ENCODE results near the gene NUDT4. TPM values are rescaled to one million over a fixed set of nuclear protein-coding genes. Genes with fewer than 3 reads are reported as not detected.
"Not testable (repeated sequence)": the region's sequence is repeated elsewhere in the genome, so short reads cannot be mapped to it uniquely, and the experiment has no call there.

The NUDT4 gene
- total and polyA plus RNA-seq, 8 donors = 46.6 to 126 (median 117) TPM

DNA sequence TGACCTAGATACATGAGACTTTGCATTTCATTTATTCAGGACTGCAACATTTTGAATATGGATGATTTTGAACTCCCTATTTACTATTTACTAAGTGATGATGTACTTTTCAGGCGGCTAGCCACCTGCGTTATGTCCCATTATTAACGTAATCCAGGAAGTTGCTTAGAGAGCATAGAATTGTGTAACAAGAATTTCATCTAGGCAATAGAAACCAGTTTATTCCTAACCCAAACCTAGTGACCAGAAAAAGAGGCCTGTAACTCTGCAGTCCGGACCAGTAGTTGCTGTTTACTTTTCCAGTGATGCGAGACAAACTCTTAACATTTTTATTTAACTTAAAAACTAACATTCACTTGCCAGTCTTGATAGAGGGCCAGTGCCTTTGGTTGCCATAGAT, 12.3 kb downstream of the NUDT4 start:
- TF ChIP-seq, protein P1, sequence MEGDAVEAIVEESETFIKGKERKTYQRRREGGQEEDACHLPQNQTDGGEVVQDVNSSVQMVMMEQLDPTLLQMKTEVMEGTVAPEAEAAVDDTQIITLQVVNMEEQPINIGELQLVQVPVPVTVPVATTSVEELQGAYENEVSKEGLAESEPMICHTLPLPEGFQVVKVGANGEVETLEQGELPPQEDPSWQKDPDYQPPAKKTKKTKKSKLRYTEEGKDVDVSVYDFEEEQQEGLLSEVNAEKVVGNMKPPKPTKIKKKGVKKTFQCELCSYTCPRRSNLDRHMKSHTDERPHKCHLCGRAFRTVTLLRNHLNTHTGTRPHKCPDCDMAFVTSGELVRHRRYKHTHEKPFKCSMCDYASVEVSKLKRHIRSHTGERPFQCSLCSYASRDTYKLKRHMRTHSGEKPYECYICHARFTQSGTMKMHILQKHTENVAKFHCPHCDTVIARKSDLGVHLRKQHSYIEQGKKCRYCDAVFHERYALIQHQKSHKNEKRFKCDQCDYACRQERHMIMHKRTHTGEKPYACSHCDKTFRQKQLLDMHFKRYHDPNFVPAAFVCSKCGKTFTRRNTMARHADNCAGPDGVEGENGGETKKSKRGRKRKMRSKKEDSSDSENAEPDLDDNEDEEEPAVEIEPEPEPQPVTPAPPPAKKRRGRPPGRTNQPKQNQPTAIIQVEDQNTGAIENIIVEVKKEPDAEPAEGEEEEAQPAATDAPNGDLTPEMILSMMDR (IDR thresholded peaks at IDR 0.05) = no peak
- H3K36me3 ChIP-seq = peaks cover 0 to 5% of the 10 kb centered on the region in 2 donors
- peaks cover 9 to 45% of the 10 kb centered on the region in 2 donors for H3K4me1 ChIP-seq
- no peaks in the 10 kb centered on the region for H3K27me3 ChIP-seq
- ATAC-seq (peak; percentile 82), DNase-seq (no peak)
- H3K4me3 ChIP-seq = no peak overlapping the region
- H3K27ac ChIP-seq = peak overlapping the region in 1 of 2 donors; percentile 30
- H3K9me3 ChIP-seq = no peaks in the 10 kb centered on the region
- intact Hi-C loops (cut with DNase I) = no loop called here

DNA sequence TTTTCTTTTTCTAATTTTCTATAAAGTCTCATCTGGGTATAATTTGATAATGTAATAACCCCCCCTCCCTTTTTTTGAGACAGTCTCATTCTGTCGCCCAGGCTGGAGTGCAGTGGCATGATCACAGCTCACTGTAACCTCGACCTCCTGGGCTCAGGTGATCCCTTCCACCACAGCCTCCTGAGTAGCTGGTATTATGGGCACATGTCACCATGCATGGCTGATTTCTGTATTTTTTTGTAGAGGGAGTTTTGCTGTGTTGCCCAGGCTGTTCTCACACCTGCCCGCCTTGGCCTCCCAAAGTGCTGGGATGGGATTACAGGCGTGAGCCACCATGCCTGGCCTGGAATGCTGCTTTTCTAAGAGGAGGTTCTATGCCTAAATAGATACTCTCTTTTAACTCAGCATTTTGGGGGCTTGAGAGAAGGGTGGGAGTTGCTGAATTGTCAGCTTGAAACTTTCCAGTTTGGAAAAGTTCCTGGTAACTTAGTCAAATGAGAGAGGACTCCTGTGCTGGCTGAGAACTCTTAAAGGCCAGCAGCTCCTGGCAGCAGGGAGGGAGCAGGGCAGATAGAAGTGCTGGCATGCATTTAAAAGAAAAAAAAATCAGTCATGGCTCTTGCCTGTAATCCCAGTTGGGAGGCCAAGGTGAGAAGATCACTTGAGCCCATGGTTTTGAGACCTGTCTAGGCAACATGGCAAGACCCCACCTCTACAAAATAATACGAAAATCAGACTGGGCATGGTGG, 13.0 kb downstream of the NUDT4 start:
- peak; percentile 66 for ATAC-seq
- Histone ChIP-seq H3K27ac (peak overlapping the region; percentile 21 to 30), H3K4me1 (peaks cover 9 to 45% of the 10 kb centered on the region in 2 donors), H3K9me3 (no peaks in the 10 kb centered on the region), H3K27me3 (no peaks in the 10 kb centered on the region), H3K4me3 (no peak overlapping the region), H3K36me3 (peaks cover 0 to 12% of the 10 kb centered on the region in 2 donors)
- TF ChIP-seq, protein P1 (IDR thresholded peaks at IDR 0.05) = no peak
- intact Hi-C loops (cut with DNase I) = no loop called here
- no peak for DNase-seq

DNA sequence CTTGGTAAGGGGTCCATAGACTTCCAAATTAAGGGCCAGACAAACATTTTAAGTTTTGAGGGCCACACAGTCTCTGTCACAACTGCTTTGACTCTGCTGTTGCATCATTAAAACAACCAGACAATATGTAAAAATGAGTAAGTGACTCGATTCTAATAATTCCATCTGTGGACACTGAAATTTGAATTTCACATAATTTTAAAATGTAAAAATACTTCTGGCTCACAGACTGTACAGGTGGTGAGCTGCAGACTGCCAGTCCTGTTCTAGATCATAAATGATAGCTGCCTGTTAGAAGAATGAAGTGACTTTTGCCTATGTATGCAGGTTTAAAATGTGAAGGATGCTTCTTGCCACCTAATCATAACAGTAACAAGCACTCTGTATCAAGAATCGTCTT, 15.7 kb downstream of the NUDT4 start:
- TF ChIP-seq, protein P1 (IDR thresholded peaks at IDR 0.05) = no peak
- peaks cover 9 to 28% of the 10 kb centered on the region in 2 donors for H3K4me1 ChIP-seq
- no peak overlapping the region for H3K27ac ChIP-seq
- intact Hi-C loops (cut with DNase I) = no loop called here
- no peak for DNase-seq
- no peak overlapping the region for H3K4me3 ChIP-seq
- peaks cover 0 to 37% of the 10 kb centered on the region in 2 donors for H3K36me3 ChIP-seq
- H3K27me3 ChIP-seq = no peaks in the 10 kb centered on the region
- no peak for ATAC-seq
- no peaks in the 10 kb centered on the region for H3K9me3 ChIP-seq

GRCh38 chr12:93397412-93397811, 19.7 kb downstream of the NUDT4 start:
- intact Hi-C loops (cut with DNase I) = no loop called here
- Histone ChIP-seq H3K27ac (no peak overlapping the region), H3K9me3 (no peaks in the 10 kb centered on the region), H3K4me1 (no peaks in the 10 kb centered on the region), H3K27me3 (no peaks in the 10 kb centered on the region), H3K4me3 (no peak overlapping the region), H3K36me3 (peaks cover 4 to 42% of the 10 kb centered on the region in 2 donors)
- DNase-seq = no peak
- TF ChIP-seq, protein P1 (IDR thresholded peaks at IDR 0.05) = no peak
- no peak for ATAC-seq

DNA sequence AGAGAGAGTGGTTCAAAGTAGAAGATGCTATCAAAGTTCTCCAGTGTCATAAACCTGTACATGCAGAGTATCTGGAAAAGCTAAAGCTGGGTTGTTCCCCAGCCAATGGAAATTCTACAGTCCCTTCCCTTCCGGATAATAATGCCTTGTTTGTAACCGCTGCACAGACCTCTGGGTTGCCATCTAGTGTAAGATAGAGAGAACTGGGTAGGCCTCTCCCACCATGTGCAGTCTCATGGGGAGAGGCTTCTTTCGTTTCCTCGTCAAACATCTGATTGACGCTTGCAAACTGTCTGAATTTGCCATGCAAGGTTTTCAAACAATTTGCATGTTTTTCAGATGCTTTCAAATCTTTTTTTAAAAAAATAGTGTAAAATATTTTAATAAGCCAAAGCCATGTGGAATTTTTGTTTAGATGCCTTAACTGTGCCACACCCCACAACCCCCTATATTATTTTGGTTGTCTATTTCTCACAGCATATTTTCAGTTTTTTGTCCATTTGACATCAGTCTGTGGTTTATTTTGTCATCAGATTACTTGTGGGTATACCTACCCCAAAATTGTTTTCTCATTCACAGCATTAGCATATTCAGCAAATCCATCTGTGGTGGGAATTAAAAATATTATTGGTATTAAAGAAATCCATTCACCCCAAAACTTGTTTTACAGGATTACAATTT, 21.6 kb downstream of the NUDT4 start:
- H3K27ac ChIP-seq; H3K9me3 ChIP-seq; intact Hi-C loops (cut with DNase I); DNase-seq; H3K4me3 ChIP-seq; H3K27me3 ChIP-seq; H3K4me1 ChIP-seq: not testable (repeated sequence)
- ATAC-seq = peak; percentile 99
- H3K36me3 ChIP-seq = peaks cover 4 to 42% of the 10 kb centered on the region in 2 donors
